ENCODE data around the gene ADAMTS1. TPM values are rescaled to one million over a fixed set of nuclear protein-coding genes. Genes with fewer than 3 reads are reported as not detected.

Gene ADAMTS1
- total and polyA plus RNA-seq, 2 donors from 2014 or later, result 16.0 to 343 TPM

GRCh38 chr21:26820509-26820908 lies 24.7 kb downstream of the ADAMTS1 start:
- DNase-seq (no peak), FAIRE-seq (no peak)
- TF ChIP-seq CTCF (IDR thresholded peaks at IDR 0.05; ENCODE audit: borderline replicate concordance, extremely low read depth, insufficient read depth), result no peak
- H3K27me3 ChIP-seq (ENCODE audit: control insufficient read depth, insufficient read depth, low read length), result no peaks in the 10 kb centered on the region
- no peak overlapping the region for H3K4me3 ChIP-seq (ENCODE audit: low read length in 3 of 3)
- no peaks in the 10 kb centered on the region for H3K9me3 ChIP-seq (ENCODE audit: control insufficient read depth in 2 of 3, insufficient read depth in 1 of 3, low read length in 3 of 3)
- no peak overlapping the region for H3K27ac ChIP-seq (ENCODE audit: low read depth in 2 of 2, low read length in 2 of 2)
- intact Hi-C loops (cut with DNase I), result no loop called here
- no peak overlapping the region for H3K9ac ChIP-seq (ENCODE audit: low read length in 3 of 3)
- no peaks in the 10 kb centered on the region for H3K36me3 ChIP-seq (ENCODE audit: control insufficient read depth in 2 of 3, insufficient read depth in 3 of 3, low read length in 3 of 3)
- H3K4me1 ChIP-seq (ENCODE audit: control insufficient read depth in 2 of 3, insufficient read depth in 2 of 3, low read depth in 1 of 3, low read length in 3 of 3), result no peaks in the 10 kb centered on the region

GRCh38 chr21:26819740-26820324 lies 25.4 kb downstream of the ADAMTS1 start:
- FAIRE-seq (no peak), DNase-seq (no peak)
- no peaks in the 10 kb centered on the region for H3K36me3 ChIP-seq (ENCODE audit: control insufficient read depth in 2 of 3, insufficient read depth in 3 of 3, low read length in 3 of 3)
- no peak overlapping the region for H3K4me3 ChIP-seq (ENCODE audit: low read length in 3 of 3)
- H3K4me1 ChIP-seq (ENCODE audit: control insufficient read depth in 2 of 3, insufficient read depth in 2 of 3, low read depth in 1 of 3, low read length in 3 of 3), result no peaks in the 10 kb centered on the region
- no peak overlapping the region for H3K27ac ChIP-seq (ENCODE audit: low read depth in 2 of 2, low read length in 2 of 2)
- no peaks in the 10 kb centered on the region for H3K9me3 ChIP-seq (ENCODE audit: control insufficient read depth in 2 of 3, insufficient read depth in 1 of 3, low read length in 3 of 3)
- no peak for TF ChIP-seq CTCF (IDR thresholded peaks at IDR 0.05; ENCODE audit: borderline replicate concordance, extremely low read depth, insufficient read depth)
- intact Hi-C loops (cut with DNase I), result no loop called here
- H3K9ac ChIP-seq (ENCODE audit: low read length in 3 of 3), result no peak overlapping the region
- no peaks in the 10 kb centered on the region for H3K27me3 ChIP-seq (ENCODE audit: control insufficient read depth, insufficient read depth, low read length)

GRCh38 chr21:26818906-26819305 lies 26.3 kb downstream of the ADAMTS1 start:
- no peak overlapping the region for H3K27ac ChIP-seq (ENCODE audit: low read depth in 2 of 2, low read length in 2 of 2)
- FAIRE-seq (no peak), DNase-seq (no peak)
- no peaks in the 10 kb centered on the region for H3K27me3 ChIP-seq (ENCODE audit: control insufficient read depth, insufficient read depth, low read length)
- H3K9ac ChIP-seq (ENCODE audit: low read length in 3 of 3), result no peak overlapping the region
- H3K4me3 ChIP-seq (ENCODE audit: low read length in 3 of 3), result no peak overlapping the region
- no peaks in the 10 kb centered on the region for H3K9me3 ChIP-seq (ENCODE audit: control insufficient read depth in 2 of 3, insufficient read depth in 1 of 3, low read length in 3 of 3)
- no peaks in the 10 kb centered on the region for H3K4me1 ChIP-seq (ENCODE audit: control insufficient read depth in 2 of 3, insufficient read depth in 2 of 3, low read depth in 1 of 3, low read length in 3 of 3)
- intact Hi-C loops (cut with DNase I), result no loop called here
- no peaks in the 10 kb centered on the region for H3K36me3 ChIP-seq (ENCODE audit: control insufficient read depth in 2 of 3, insufficient read depth in 3 of 3, low read length in 3 of 3)
- no peak for TF ChIP-seq CTCF (IDR thresholded peaks at IDR 0.05; ENCODE audit: borderline replicate concordance, extremely low read depth, insufficient read depth)

- H3K36me3 ChIP-seq (ENCODE audit: control insufficient read depth in 2 of 3, insufficient read depth in 3 of 3, low read length in 3 of 3), result no peaks in the 10 kb centered on the region
- intact Hi-C loops (cut with DNase I), result no loop called here
- no peak for DNase-seq
- no peaks in the 10 kb centered on the region for H3K27me3 ChIP-seq (ENCODE audit: control insufficient read depth, insufficient read depth, low read length)
- H3K9ac ChIP-seq (ENCODE audit: low read length in 3 of 3), result no peak overlapping the region
- no peak overlapping the region for H3K4me3 ChIP-seq (ENCODE audit: low read length in 3 of 3)
- TF ChIP-seq CTCF (IDR thresholded peaks at IDR 0.05; ENCODE audit: borderline replicate concordance, extremely low read depth, insufficient read depth), result no peak
- H3K27ac ChIP-seq (ENCODE audit: low read depth in 2 of 2, low read length in 2 of 2), result no peak overlapping the region
- FAIRE-seq, result no peak
- no peaks in the 10 kb centered on the region for H3K4me1 ChIP-seq (ENCODE audit: control insufficient read depth in 2 of 3, insufficient read depth in 2 of 3, low read depth in 1 of 3, low read length in 3 of 3)
- no peaks in the 10 kb centered on the region for H3K9me3 ChIP-seq (ENCODE audit: control insufficient read depth in 2 of 3, insufficient read depth in 1 of 3, low read length in 3 of 3)
Measured at GRCh38 chr21:26815197-26815596, 30.0 kb downstream of the ADAMTS1 start.

Data from kidney (tissue), 14 donors.